ENCODE measurements around the gene FAM53B. TPM values are rescaled to one million over a fixed set of nuclear protein-coding genes. Genes with fewer than 3 reads are reported as not detected.

The FAM53B gene
- total and polyA plus RNA-seq, 8 donors: 12.8 to 34.6 (median 23.0) TPM

- peaks cover 0 to 2% of the 10 kb centered on the region in 2 donors for H3K9me3 ChIP-seq
- H3K36me3 ChIP-seq: no peaks in the 10 kb centered on the region
- ATAC-seq (no peak), DNase-seq (peak in 1 of 4 donors; percentile 43)
- no peaks in the 10 kb centered on the region for H3K27me3 ChIP-seq
- no peak overlapping the region for H3K27ac ChIP-seq
- intact Hi-C loops (cut with DNase I): no loop called here
- H3K4me3 ChIP-seq: no peak overlapping the region
- TF ChIP-seq CTCF (IDR thresholded peaks at IDR 0.05): no peak
- H3K4me1 ChIP-seq: no peaks in the 10 kb centered on the region
Observed at GRCh38 chr10:124596116-124596785, 147.9 kb downstream of the FAM53B start.

GRCh38 chr10:124595143-124595883 lies 148.9 kb downstream of the FAM53B start:
- no peaks in the 10 kb centered on the region for H3K27me3 ChIP-seq
- H3K4me3 ChIP-seq: no peak overlapping the region
- H3K36me3 ChIP-seq: no peaks in the 10 kb centered on the region
- ATAC-seq: no peak
- TF ChIP-seq CTCF (IDR thresholded peaks at IDR 0.05): no peak
- peaks cover 0 to 2% of the 10 kb centered on the region in 2 donors for H3K9me3 ChIP-seq
- intact Hi-C loops (cut with DNase I): no loop called here
- H3K27ac ChIP-seq: no peak overlapping the region
- H3K4me1 ChIP-seq: no peaks in the 10 kb centered on the region
- DNase-seq: peak in 1 of 4 donors; percentile 39

GRCh38 chr10:124594240-124594639 lies 149.9 kb downstream of the FAM53B start:
- DNase-seq (no peak), ATAC-seq (no peak)
- H3K4me1 ChIP-seq: peaks cover 0 to under 1% of the 10 kb centered on the region in 2 donors
- H3K36me3 ChIP-seq: no peaks in the 10 kb centered on the region
- no peak for TF ChIP-seq CTCF (IDR thresholded peaks at IDR 0.05)
- H3K9me3 ChIP-seq: peaks cover 0 to 2% of the 10 kb centered on the region in 2 donors
- no peaks in the 10 kb centered on the region for H3K27me3 ChIP-seq
- H3K27ac ChIP-seq: no peak overlapping the region
- H3K4me3 ChIP-seq: no peak overlapping the region
- intact Hi-C loops (cut with DNase I): no loop called here

- DNase-seq: peak in 1 of 4 donors; percentile 74
- no peak for TF ChIP-seq CTCF (IDR thresholded peaks at IDR 0.05)
- no peak overlapping the region for H3K27ac ChIP-seq
- peaks cover 0 to 7% of the 10 kb centered on the region in 2 donors for H3K4me1 ChIP-seq
- no peak for ATAC-seq
- peaks cover 0 to 2% of the 10 kb centered on the region in 2 donors for H3K9me3 ChIP-seq
- H3K27me3 ChIP-seq: no peaks in the 10 kb centered on the region
- intact Hi-C loops (cut with DNase I): no loop called here
- H3K4me3 ChIP-seq: no peak overlapping the region
- no peaks in the 10 kb centered on the region for H3K36me3 ChIP-seq
Observed at GRCh38 chr10:124593431-124593985, 150.7 kb downstream of the FAM53B start.
